GM12873 (cell line): Measurements from ENCODE around the gene SEZ6L2.

ENCODE experiments used
- TF ChIP-seq, protein P1 (sequence below): IDR thresholded peaks from 2 replicates; pipeline ENCODE4 v1.5.1; 2012; ENCODE audit warnings: low read depth, mild to moderate bottlenecking, moderate library complexity, low read length, control low read depth; ENCODE audit not compliant: insufficient read depth; ENCODE audit errors: missing control alignments

The SEZ6L2 gene

DNA sequence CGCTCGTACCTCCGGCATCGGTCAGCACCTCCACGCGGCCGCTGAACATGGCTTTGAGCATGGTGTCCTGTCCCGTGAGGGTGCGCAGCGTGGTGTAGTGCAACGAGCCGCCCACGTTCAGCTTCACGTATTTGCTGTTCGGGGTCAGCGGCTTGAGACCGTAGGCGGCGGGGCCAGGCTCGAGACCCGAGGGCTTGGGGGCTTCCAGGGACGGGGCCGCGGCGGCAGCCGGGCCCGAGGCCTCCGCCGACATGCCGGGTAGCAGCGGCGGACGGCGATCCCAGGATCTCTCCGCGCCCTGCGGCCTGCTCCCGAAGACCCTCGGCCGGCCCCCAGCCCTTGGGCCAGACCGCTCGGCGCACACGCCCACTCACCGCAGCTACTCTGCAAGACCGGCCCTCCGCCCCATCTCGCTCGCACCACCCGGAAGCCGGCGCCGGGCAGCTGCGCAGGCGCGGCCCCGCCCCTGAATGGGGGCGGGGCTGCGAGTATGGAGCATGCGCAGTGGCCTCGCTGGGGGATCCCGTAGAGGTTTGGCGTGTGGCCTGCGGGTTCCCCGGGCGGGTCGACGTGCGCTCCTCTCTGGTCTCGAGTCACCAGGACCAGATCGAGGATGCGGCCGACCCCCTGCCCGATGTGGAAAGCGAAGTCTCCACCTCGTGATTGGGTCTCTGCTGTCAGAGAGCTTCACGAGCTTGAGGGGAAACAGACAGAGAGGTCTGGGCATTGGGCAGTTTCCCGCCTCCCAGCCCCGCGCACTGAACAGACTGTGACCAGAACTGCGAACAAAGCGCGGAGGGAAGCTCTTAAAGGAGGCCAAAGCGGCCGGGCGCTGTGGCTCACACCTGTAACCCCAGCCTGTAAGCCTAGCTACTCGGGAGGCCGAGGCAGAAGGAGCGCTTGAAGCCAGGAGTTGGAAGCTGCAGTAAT is 26.7 kb upstream of the SEZ6L2 start, which contains the start of gene KCTD13:
KCTD13 (minus strand) TSS at position 446 of the 930 bp plus-strand sequence; CDS start at position 253, 193 bp downstream.
- TF ChIP-seq, protein P1, sequence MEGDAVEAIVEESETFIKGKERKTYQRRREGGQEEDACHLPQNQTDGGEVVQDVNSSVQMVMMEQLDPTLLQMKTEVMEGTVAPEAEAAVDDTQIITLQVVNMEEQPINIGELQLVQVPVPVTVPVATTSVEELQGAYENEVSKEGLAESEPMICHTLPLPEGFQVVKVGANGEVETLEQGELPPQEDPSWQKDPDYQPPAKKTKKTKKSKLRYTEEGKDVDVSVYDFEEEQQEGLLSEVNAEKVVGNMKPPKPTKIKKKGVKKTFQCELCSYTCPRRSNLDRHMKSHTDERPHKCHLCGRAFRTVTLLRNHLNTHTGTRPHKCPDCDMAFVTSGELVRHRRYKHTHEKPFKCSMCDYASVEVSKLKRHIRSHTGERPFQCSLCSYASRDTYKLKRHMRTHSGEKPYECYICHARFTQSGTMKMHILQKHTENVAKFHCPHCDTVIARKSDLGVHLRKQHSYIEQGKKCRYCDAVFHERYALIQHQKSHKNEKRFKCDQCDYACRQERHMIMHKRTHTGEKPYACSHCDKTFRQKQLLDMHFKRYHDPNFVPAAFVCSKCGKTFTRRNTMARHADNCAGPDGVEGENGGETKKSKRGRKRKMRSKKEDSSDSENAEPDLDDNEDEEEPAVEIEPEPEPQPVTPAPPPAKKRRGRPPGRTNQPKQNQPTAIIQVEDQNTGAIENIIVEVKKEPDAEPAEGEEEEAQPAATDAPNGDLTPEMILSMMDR: no peak

DNA sequence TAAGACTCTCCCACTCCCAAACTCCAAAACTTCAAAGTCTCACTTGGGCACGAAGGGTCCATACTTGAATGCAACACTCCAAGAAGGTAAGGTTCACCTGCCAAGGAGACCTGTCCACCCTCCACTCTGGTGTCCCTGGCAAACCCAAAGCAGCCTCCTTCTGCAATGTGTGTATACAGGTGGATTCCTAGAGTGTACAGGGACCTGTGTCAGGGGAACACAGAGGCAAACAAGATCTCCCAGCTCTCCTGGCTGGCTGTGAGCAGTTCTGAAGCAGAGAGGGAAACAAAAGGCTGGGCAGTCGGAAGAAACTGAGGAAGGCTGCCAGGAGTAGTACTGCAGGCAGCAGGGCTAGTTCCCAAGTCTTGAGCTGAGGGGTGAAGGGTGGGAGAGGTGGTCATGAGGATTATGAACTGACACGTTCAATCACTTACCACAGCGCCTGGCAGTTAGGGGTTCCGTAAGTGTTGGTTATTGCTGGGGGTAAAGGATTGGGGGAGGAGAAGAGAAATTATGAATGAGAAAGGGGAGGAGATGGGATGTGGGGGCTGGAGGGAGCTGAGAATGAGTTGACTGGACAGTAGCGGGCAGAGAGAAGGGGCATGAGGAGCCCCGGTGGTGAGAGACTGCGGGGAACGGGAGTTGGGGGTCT is 25.9 kb upstream of the SEZ6L2 start:
- TF ChIP-seq, protein P1: no peak

DNA sequence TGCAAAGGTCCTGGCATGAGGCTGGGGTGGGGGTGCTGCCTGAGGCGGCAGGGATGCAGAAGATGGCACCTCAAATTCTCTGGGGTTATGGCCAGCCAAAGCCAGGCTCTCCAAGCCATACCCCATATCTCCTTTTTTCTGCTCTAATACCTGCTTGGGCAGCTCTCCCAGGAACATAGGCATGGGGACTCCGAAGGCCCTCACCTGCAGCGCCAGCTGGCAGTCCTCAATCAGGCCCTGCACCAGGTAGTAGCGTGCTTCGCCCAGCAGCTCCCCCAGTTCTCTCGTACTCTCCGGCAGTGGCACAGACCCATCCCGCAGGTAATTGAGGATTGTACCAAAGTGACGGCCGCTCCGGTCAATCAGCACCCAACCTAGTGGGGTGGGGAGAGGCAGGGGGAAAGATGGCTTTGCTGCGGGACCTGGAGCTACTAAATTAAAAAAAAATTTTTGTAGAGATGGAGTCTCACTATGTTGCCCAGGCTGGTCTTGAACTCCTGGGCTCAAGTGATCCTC is 23.7 kb upstream of the SEZ6L2 start:
- TF ChIP-seq, protein P1: no peak

DNA sequence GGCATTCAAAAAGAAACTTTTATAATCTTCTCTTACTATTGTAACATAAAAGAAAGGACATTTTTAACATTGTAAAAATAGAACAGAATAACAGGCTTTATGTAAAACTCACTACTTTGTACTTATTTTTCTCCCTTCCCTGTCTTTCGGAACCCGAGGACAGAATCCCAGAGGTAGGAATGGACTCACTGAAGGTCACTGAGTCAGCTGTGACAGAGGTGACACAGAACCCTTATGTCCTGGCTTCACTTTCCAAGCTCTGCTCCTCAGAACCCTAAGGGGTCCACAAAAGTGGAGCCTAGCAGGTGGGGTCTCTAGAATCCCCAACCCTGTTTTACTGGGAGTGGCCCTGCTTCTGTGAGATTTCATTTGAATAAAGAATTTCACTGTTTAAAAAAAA is 23.0 kb upstream of the SEZ6L2 start:
- TF ChIP-seq, protein P1: no peak

DNA sequence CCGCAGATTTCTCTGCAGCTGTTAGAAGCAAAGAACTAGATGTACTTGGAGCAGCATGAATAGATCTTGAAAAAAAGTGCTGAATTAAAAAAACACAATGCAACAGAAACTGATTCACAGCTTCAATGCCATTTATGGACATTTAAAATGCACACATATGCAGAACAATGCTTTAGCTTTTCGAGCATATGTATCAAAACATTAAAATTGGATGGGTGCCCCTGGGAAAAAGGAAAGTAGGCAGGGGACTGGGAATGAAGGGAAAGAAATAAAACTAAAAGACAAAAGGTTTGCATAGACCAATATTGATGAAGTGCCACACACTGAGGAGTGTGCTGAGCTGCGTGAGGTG is 21.7 kb upstream of the SEZ6L2 start:
- TF ChIP-seq, protein P1: no peak

DNA sequence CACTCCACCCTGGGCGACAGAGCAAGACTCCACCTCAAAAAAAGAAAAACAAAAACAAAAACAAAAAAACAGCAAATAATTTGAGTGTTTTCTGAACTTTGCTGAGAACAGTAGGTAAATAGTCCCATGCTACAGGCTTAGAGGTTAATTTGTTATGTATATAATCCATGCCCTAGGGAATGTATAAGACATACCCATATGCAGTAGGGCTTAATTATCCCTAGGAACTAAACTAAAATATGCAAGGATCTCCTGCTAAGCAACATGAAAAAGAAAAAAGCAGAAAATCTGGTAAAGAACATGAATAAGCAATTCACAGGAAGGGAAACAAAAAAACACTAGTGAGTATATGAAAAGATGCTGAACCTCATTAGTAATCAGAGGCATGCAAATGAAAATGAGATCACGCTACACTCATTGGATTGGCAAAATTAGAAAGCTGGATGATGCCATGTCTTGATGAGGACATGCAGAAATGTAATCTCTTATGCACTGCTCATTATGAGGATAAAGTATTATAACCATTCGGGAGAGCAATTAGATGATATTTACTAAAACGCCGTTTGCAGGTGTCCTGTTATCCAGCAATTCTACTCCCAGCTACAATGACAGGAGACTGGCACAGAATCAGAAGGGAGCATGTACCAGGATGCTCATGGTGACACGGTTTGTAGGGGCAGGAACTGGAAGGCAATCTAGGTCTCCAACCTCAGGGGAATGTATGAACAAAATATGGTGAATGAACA is 21.1 kb upstream of the SEZ6L2 start:
- TF ChIP-seq, protein P1: no peak
